ENCODE results near the gene RGS12. TPM values are rescaled to one million over a fixed set of nuclear protein-coding genes. Genes with fewer than 3 reads are reported as not detected.

RGS12 gene
- total RNA-seq, 1 donor from 2014 or later, result 19.0 TPM

- no peak for TF ChIP-seq CTCF (IDR thresholded peaks at IDR 0.05)
- Mint-ChIP-seq H3K27ac (ENCODE audit: unreplicated experiment) (no peak overlapping the region), H3K9me3 (ENCODE audit: low read depth) (no peaks in the 10 kb centered on the region), H3K4me3 (ENCODE audit: unreplicated experiment) (no peak overlapping the region), H3K4me1 (ENCODE audit: low read depth) (peaks cover 5% of the 10 kb centered on the region), H3K36me3 (ENCODE audit: low read depth) (peaks cover 7% of the 10 kb centered on the region), H3K27me3 (ENCODE audit: low read depth) (no peaks in the 10 kb centered on the region)
- no peak for DNase-seq (ENCODE audit: low spot score)
Observed at GRCh38 chr4:3317011-3317655, 24.3 kb downstream of the RGS12 start.

GRCh38 chr4:3317656-3318211 is 24.9 kb downstream of the RGS12 start:
- peaks cover 7% of the 10 kb centered on the region for H3K36me3 Mint-ChIP-seq (ENCODE audit: low read depth)
- no peak for DNase-seq (ENCODE audit: low spot score)
- no peak overlapping the region for H3K27ac Mint-ChIP-seq (ENCODE audit: unreplicated experiment)
- no peak overlapping the region for H3K4me3 Mint-ChIP-seq (ENCODE audit: unreplicated experiment)
- no peaks in the 10 kb centered on the region for H3K27me3 Mint-ChIP-seq (ENCODE audit: low read depth)
- H3K4me1 Mint-ChIP-seq (ENCODE audit: low read depth), result peaks cover 6% of the 10 kb centered on the region
- no peak for TF ChIP-seq CTCF (IDR thresholded peaks at IDR 0.05)
- H3K9me3 Mint-ChIP-seq (ENCODE audit: low read depth), result no peaks in the 10 kb centered on the region

- Mint-ChIP-seq H3K27ac (ENCODE audit: unreplicated experiment) (no peak overlapping the region), H3K4me1 (ENCODE audit: low read depth) (peaks cover 6% of the 10 kb centered on the region), H3K4me3 (ENCODE audit: unreplicated experiment) (no peak overlapping the region), H3K27me3 (ENCODE audit: low read depth) (no peaks in the 10 kb centered on the region), H3K36me3 (ENCODE audit: low read depth) (peaks cover 7% of the 10 kb centered on the region), H3K9me3 (ENCODE audit: low read depth) (no peaks in the 10 kb centered on the region)
- no peak for TF ChIP-seq CTCF (IDR thresholded peaks at IDR 0.05)
- DNase-seq (ENCODE audit: low spot score), result no peak
Observed at GRCh38 chr4:3318561-3319021, 25.8 kb downstream of the RGS12 start.

GRCh38 chr4:3320361-3321023 is 27.7 kb downstream of the RGS12 start:
- no peak for DNase-seq (ENCODE audit: low spot score)
- H3K27ac Mint-ChIP-seq (ENCODE audit: unreplicated experiment), result no peak overlapping the region
- no peak for TF ChIP-seq CTCF (IDR thresholded peaks at IDR 0.05)
- no peaks in the 10 kb centered on the region for H3K27me3 Mint-ChIP-seq (ENCODE audit: low read depth)
- H3K36me3 Mint-ChIP-seq (ENCODE audit: low read depth), result peaks cover 11% of the 10 kb centered on the region
- H3K9me3 Mint-ChIP-seq (ENCODE audit: low read depth), result peaks cover 3% of the 10 kb centered on the region
- no peak overlapping the region for H3K4me3 Mint-ChIP-seq (ENCODE audit: unreplicated experiment)
- peaks cover 6% of the 10 kb centered on the region for H3K4me1 Mint-ChIP-seq (ENCODE audit: low read depth)

- no peaks in the 10 kb centered on the region for H3K27me3 Mint-ChIP-seq (ENCODE audit: low read depth)
- no peak for DNase-seq (ENCODE audit: low spot score)
- peaks cover 13% of the 10 kb centered on the region for H3K36me3 Mint-ChIP-seq (ENCODE audit: low read depth)
- no peak for TF ChIP-seq CTCF (IDR thresholded peaks at IDR 0.05)
- H3K4me1 Mint-ChIP-seq (ENCODE audit: low read depth), result peaks cover 6% of the 10 kb centered on the region
- H3K27ac Mint-ChIP-seq (ENCODE audit: unreplicated experiment), result no peak overlapping the region
- no peak overlapping the region for H3K4me3 Mint-ChIP-seq (ENCODE audit: unreplicated experiment)
- H3K9me3 Mint-ChIP-seq (ENCODE audit: low read depth), result peaks cover 8% of the 10 kb centered on the region
Observed at GRCh38 chr4:3321295-3321889, 28.6 kb downstream of the RGS12 start.
